Smooth muscle cell (in vitro differentiated cells): Measurements from ENCODE around the gene H1-8. TPM values are rescaled to one million over a fixed set of nuclear protein-coding genes. Genes with fewer than 3 reads are reported as not detected.

Source experiments
- DNase-seq: peaks from one replicate; lab custom pipeline; 2025; ENCODE audit not compliant: unreplicated experiment; lab: John Stamatoyannopoulos, UW
- H2AFZ ChIP-seq: fragments of 200-600 bp; sonication (generic); 2 replicates; pipeline ENCODE4 v1.6.0; 2016; ENCODE audit warnings: antibody characterized with exemption, low read depth, mild to moderate bottlenecking
- H3F3A ChIP-seq: fragments of 200-600 bp; sonication (generic); 2 replicates; pipeline ENCODE4 v1.6.0; 2017; ENCODE audit warnings: antibody characterized with exemption, low read depth
- H3K27ac ChIP-seq: fragments of 200-600 bp; sonication (generic); 2 replicates; pipeline ENCODE4 v1.5.1; 2016; ENCODE audit warnings: low read depth, mild to moderate bottlenecking
- H3K27me3 ChIP-seq: fragments of 200-600 bp; sonication (generic); 2 replicates; pipeline ENCODE4 v1.6.1; 2016; ENCODE audit warnings: low read depth, mild to moderate bottlenecking
- H3K36me3 ChIP-seq: fragments of 200-600 bp; sonication (generic); 2 replicates; pipeline ENCODE4 v1.5.1; 2016; ENCODE audit warnings: low read depth
- H3K4me1 ChIP-seq: fragments of 200-600 bp; sonication (generic); 2 replicates; pipeline ENCODE4 v1.5.1; 2016; ENCODE audit warnings: low read depth
- H3K4me2 ChIP-seq: fragments of 200-600 bp; sonication (generic); 2 replicates; pipeline ENCODE4 v1.6.0; 2016; ENCODE audit warnings: mild to moderate bottlenecking
- H3K4me3 ChIP-seq: fragments of 200-600 bp; sonication (generic); 2 replicates; pipeline ENCODE4 v1.5.1; 2016; ENCODE audit warnings: mild to moderate bottlenecking
- H3K79me2 ChIP-seq: fragments of 200-600 bp; sonication (generic); 2 replicates; pipeline ENCODE4 v1.6.0; 2016; ENCODE audit warnings: low read depth, mild to moderate bottlenecking
- H3K9ac ChIP-seq: fragments of 200-600 bp; sonication (generic); 2 replicates; pipeline ENCODE4 v1.6.0; 2016; ENCODE audit warnings: low read depth
- H3K9me3 ChIP-seq: fragments of 200-600 bp; sonication (generic); replicated peaks from 2 replicates; pipeline ENCODE4 v1.5.1; 2016; ENCODE audit warnings: low read depth
- H4K20me1 ChIP-seq: fragments of 200-600 bp; sonication (generic); 2 replicates; pipeline ENCODE4 v1.6.0; 2016; ENCODE audit warnings: low read depth
- WGBS: methylation state at CpG from one replicate; pipeline ENCODE4 v1.1.7; 2016; ENCODE audit warnings: low lambda C conversion rate; 5-methylcytosine and 5-hydroxymethylcytosine counted together
- polyA plus RNA-seq: library from polyadenylated mRNA; unstranded; fragments of >200 nt; fragmentation: Nextera tagmentation; extraction: Ambion mirVana; gene quantifications from 2 replicates; pipeline ENCODE4 v1.2.1, GENCODE V29; 2016
- total RNA-seq: library from RNA; depleted of rRNA; stranded (reverse); fragments of >200 nt; gene quantifications from 2 replicates; pipeline ENCODE4 v1.2.3, GENCODE V29; 2014
- TF ChIP-seq, protein P1 (sequence below): fragments of 200-600 bp; sonication (generic); IDR thresholded peaks from 2 replicates; pipeline ENCODE4 v1.5.1; 2017; ENCODE audit warnings: borderline replicate concordance, mild to moderate bottlenecking, antibody characterized with exemption; ENCODE audit not compliant: insufficient read depth, poor library complexity, severe bottlenecking

Gene H1-8
- total and polyA plus RNA-seq, 2 experiments from 2014 or later = not detected

DNA sequence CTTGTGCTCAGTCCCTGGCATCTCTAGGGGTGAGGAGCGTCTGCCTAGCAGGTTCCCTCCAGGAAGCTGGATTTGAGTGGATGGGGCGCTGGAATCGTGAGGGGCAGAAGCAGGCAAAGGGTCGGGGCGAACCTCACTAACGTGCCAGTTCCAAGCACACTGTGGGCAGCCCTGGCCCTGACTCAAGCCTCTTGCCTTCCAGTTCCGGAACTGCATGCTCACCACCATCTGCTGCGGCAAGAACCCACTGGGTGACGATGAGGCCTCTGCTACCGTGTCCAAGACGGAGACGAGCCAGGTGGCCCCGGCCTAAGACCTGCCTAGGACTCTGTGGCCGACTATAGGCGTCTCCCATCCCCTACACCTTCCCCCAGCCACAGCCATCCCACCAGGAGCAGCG is 9.6 kb upstream of the H1-8 start:
- H3K4me3 ChIP-seq = no peak overlapping the region
- no peaks in the 10 kb centered on the region for H3K79me2 ChIP-seq
- H3K36me3 ChIP-seq = no peaks in the 10 kb centered on the region
- H3K9ac ChIP-seq = no peak overlapping the region
- peaks cover 4% of the 10 kb centered on the region for H3K4me1 ChIP-seq
- no peak overlapping the region for H3K27ac ChIP-seq
- H3K9me3 ChIP-seq = no peaks in the 10 kb centered on the region
- H4K20me1 ChIP-seq = no peaks in the 10 kb centered on the region
- H3K4me2 ChIP-seq = no peak overlapping the region
- H2AFZ ChIP-seq = no peak overlapping the region
- 95% methylated on average over 14 of the region's 16 CpGs for WGBS
- H3K27me3 ChIP-seq = no peaks in the 10 kb centered on the region
- TF ChIP-seq, protein P1, sequence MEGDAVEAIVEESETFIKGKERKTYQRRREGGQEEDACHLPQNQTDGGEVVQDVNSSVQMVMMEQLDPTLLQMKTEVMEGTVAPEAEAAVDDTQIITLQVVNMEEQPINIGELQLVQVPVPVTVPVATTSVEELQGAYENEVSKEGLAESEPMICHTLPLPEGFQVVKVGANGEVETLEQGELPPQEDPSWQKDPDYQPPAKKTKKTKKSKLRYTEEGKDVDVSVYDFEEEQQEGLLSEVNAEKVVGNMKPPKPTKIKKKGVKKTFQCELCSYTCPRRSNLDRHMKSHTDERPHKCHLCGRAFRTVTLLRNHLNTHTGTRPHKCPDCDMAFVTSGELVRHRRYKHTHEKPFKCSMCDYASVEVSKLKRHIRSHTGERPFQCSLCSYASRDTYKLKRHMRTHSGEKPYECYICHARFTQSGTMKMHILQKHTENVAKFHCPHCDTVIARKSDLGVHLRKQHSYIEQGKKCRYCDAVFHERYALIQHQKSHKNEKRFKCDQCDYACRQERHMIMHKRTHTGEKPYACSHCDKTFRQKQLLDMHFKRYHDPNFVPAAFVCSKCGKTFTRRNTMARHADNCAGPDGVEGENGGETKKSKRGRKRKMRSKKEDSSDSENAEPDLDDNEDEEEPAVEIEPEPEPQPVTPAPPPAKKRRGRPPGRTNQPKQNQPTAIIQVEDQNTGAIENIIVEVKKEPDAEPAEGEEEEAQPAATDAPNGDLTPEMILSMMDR = no peak
- no peak for DNase-seq
- no peaks in the 10 kb centered on the region for H3F3A ChIP-seq

GRCh38 chr3:129534428-129535027 is 8.4 kb upstream of the H1-8 start:
- no peak for DNase-seq
- 38% methylated on average over 3 of the region's 4 CpGs for WGBS
- TF ChIP-seq, protein P1 = no peak
- peak overlapping the region; percentile 15 for H3K27ac ChIP-seq
- no peak overlapping the region for H3K9ac ChIP-seq
- no peak overlapping the region for H3K4me3 ChIP-seq
- H3K4me1 ChIP-seq = peaks cover 4% of the 10 kb centered on the region
- no peaks in the 10 kb centered on the region for H3K79me2 ChIP-seq
- no peaks in the 10 kb centered on the region for H3K27me3 ChIP-seq
- no peak overlapping the region for H2AFZ ChIP-seq
- H3K4me2 ChIP-seq = peak overlapping the region; percentile 2
- H3K36me3 ChIP-seq = no peaks in the 10 kb centered on the region
- H4K20me1 ChIP-seq = no peaks in the 10 kb centered on the region
- H3K9me3 ChIP-seq = no peaks in the 10 kb centered on the region
- H3F3A ChIP-seq = peaks cover 6% of the 10 kb centered on the region

DNA sequence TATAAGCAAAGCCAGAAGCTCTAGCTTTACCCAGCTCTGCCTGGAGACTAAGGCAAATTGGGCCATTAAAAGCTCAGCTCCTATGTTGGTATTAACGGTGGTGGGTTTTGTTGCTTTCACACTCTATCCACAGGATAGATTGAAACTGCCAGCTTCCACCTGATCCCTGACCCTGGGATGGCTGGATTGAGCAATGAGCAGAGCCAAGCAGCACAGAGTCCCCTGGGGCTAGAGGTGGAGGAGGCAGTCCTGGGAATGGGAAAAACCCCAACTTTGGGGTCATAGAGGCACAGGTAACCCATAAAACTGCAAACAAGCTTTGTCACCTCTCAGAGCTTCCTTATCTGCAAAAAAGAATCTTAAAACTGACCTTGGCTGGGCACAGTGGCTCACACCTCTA is 7.9 kb upstream of the H1-8 start:
- Histone ChIP-seq H3K79me2 (no peaks in the 10 kb centered on the region), H3K9me3 (no peaks in the 10 kb centered on the region), H4K20me1 (no peaks in the 10 kb centered on the region), H3K36me3 (no peaks in the 10 kb centered on the region), H3K4me2 (peak overlapping the region; percentile 2), H3K9ac (no peak overlapping the region), H3K27ac (peak overlapping the region; percentile 15), H3F3A (peaks cover 6% of the 10 kb centered on the region), H3K27me3 (no peaks in the 10 kb centered on the region), H3K4me1 (peaks cover 1% of the 10 kb centered on the region), H2AFZ (no peak overlapping the region), H3K4me3 (no peak overlapping the region)
- DNase-seq = no peak
- 67% methylated on average over 1 of the region's 1 CpG for WGBS
- TF ChIP-seq, protein P1 = no peak

DNA sequence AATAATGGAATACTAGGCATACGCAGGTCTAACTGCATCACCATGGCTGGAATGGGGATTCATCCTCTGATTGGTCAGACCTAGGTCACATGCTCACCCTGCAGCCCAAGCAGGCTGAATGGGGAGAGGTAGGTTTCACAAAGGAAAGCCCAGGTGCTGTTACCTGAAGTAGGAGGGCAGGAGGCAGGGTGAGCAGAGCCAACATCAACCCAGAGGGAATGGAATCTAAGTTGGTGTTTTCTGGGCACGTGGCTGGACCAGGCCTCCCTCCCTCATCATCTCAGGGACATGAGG is 6.7 kb upstream of the H1-8 start:
- no peak for DNase-seq
- whole genome bisulfite sequencing = 91% methylated on average over 2 of the region's 2 CpGs

More for the DNA sequence above, 6.7 kb upstream of the H1-8 start:
- Histone ChIP-seq H3K4me2 (no peak overlapping the region), H3K4me3 (no peak overlapping the region), H3F3A (peaks cover 6% of the 10 kb centered on the region), H3K4me1 (no peaks in the 10 kb centered on the region), H3K27me3 (no peaks in the 10 kb centered on the region), H4K20me1 (no peaks in the 10 kb centered on the region), H3K9ac (no peak overlapping the region), H2AFZ (no peak overlapping the region), H3K27ac (no peak overlapping the region), H3K36me3 (no peaks in the 10 kb centered on the region), H3K79me2 (no peaks in the 10 kb centered on the region), H3K9me3 (no peaks in the 10 kb centered on the region)
- TF ChIP-seq, protein P1 = no peak
